ENCODE measurements around the gene CDKAL1.

Gene CDKAL1

GRCh38 chr6:20554817-20555216, 20.6 kb downstream of the CDKAL1 start:
- Histone ChIP-seq H3K27me3 (ENCODE audit: low read depth, low read length) (no peaks in the 10 kb centered on the region), H3K36me3 (ENCODE audit: control insufficient read depth in 1 of 2, insufficient read depth in 2 of 2, low read length in 2 of 2) (peaks cover 7% of the 10 kb centered on the region in 2 donors), H3K27ac (ENCODE audit: low read length) (no peak overlapping the region), H3K9me3 (ENCODE audit: control insufficient read depth in 1 of 2, low read length in 2 of 2) (no peaks in the 10 kb centered on the region), H3K4me1 (ENCODE audit: control insufficient read depth in 1 of 2, insufficient read depth in 2 of 2, low read length in 2 of 2) (peaks cover 0 to under 1% of the 10 kb centered on the region in 2 donors), H3K4me3 (ENCODE audit: low read depth in 1 of 2, low read length in 2 of 2) (no peak overlapping the region)

- H3K9me3 ChIP-seq (ENCODE audit: control insufficient read depth in 1 of 2, low read length in 2 of 2), result no peaks in the 10 kb centered on the region
- H3K27me3 ChIP-seq (ENCODE audit: low read depth, low read length), result no peaks in the 10 kb centered on the region
- peaks cover 0 to 3% of the 10 kb centered on the region in 2 donors for H3K36me3 ChIP-seq (ENCODE audit: control insufficient read depth in 1 of 2, insufficient read depth in 2 of 2, low read length in 2 of 2)
- H3K4me3 ChIP-seq (ENCODE audit: low read depth in 1 of 2, low read length in 2 of 2), result no peak overlapping the region
- H3K4me1 ChIP-seq (ENCODE audit: control insufficient read depth in 1 of 2, insufficient read depth in 2 of 2, low read length in 2 of 2), result peaks cover 3 to 5% of the 10 kb centered on the region in 2 donors
- no peak overlapping the region for H3K27ac ChIP-seq (ENCODE audit: low read length)
Measured at GRCh38 chr6:20559924-20560551, 25.8 kb downstream of the CDKAL1 start.

GRCh38 chr6:20563377-20563776, 29.1 kb downstream of the CDKAL1 start:
- Histone ChIP-seq H3K36me3 (ENCODE audit: control insufficient read depth in 1 of 2, insufficient read depth in 2 of 2, low read length in 2 of 2) (no peaks in the 10 kb centered on the region), H3K27me3 (ENCODE audit: low read depth, low read length) (no peaks in the 10 kb centered on the region), H3K4me1 (ENCODE audit: control insufficient read depth in 1 of 2, insufficient read depth in 2 of 2, low read length in 2 of 2) (peaks cover 3 to 5% of the 10 kb centered on the region in 2 donors), H3K27ac (ENCODE audit: low read length) (no peak overlapping the region), H3K9me3 (ENCODE audit: control insufficient read depth in 1 of 2, low read length in 2 of 2) (no peaks in the 10 kb centered on the region), H3K4me3 (ENCODE audit: low read depth in 1 of 2, low read length in 2 of 2) (no peak overlapping the region)

GRCh38 chr6:20564269-20564668, 30.0 kb downstream of the CDKAL1 start:
- Histone ChIP-seq H3K27ac (ENCODE audit: low read length) (no peak overlapping the region), H3K36me3 (ENCODE audit: control insufficient read depth in 1 of 2, insufficient read depth in 2 of 2, low read length in 2 of 2) (no peaks in the 10 kb centered on the region), H3K4me3 (ENCODE audit: low read depth in 1 of 2, low read length in 2 of 2) (no peak overlapping the region), H3K27me3 (ENCODE audit: low read depth, low read length) (no peaks in the 10 kb centered on the region), H3K9me3 (ENCODE audit: control insufficient read depth in 1 of 2, low read length in 2 of 2) (no peaks in the 10 kb centered on the region), H3K4me1 (ENCODE audit: control insufficient read depth in 1 of 2, insufficient read depth in 2 of 2, low read length in 2 of 2) (peaks cover 3 to 5% of the 10 kb centered on the region in 2 donors)

- Histone ChIP-seq H3K4me3 (ENCODE audit: low read depth in 1 of 2, low read length in 2 of 2) (no peak overlapping the region), H3K27ac (ENCODE audit: low read length) (no peak overlapping the region), H3K4me1 (ENCODE audit: control insufficient read depth in 1 of 2, insufficient read depth in 2 of 2, low read length in 2 of 2) (peaks cover 3 to 5% of the 10 kb centered on the region in 2 donors), H3K36me3 (ENCODE audit: control insufficient read depth in 1 of 2, insufficient read depth in 2 of 2, low read length in 2 of 2) (no peaks in the 10 kb centered on the region), H3K27me3 (ENCODE audit: low read depth, low read length) (no peaks in the 10 kb centered on the region), H3K9me3 (ENCODE audit: control insufficient read depth in 1 of 2, low read length in 2 of 2) (no peaks in the 10 kb centered on the region)
Measured at GRCh38 chr6:20564777-20565176, 30.5 kb downstream of the CDKAL1 start.

GRCh38 chr6:20565342-20565741, 31.1 kb downstream of the CDKAL1 start:
- no peaks in the 10 kb centered on the region for H3K9me3 ChIP-seq (ENCODE audit: control insufficient read depth in 1 of 2, low read length in 2 of 2)
- no peaks in the 10 kb centered on the region for H3K27me3 ChIP-seq (ENCODE audit: low read depth, low read length)
- peaks cover 0 to under 1% of the 10 kb centered on the region in 2 donors for H3K4me1 ChIP-seq (ENCODE audit: control insufficient read depth in 1 of 2, insufficient read depth in 2 of 2, low read length in 2 of 2)
- no peak overlapping the region for H3K4me3 ChIP-seq (ENCODE audit: low read depth in 1 of 2, low read length in 2 of 2)
- H3K27ac ChIP-seq (ENCODE audit: low read length), result no peak overlapping the region
- H3K36me3 ChIP-seq (ENCODE audit: control insufficient read depth in 1 of 2, insufficient read depth in 2 of 2, low read length in 2 of 2), result no peaks in the 10 kb centered on the region

GRCh38 chr6:20566109-20566508, 31.9 kb downstream of the CDKAL1 start:
- H3K4me3 ChIP-seq (ENCODE audit: low read depth in 1 of 2, low read length in 2 of 2), result no peak overlapping the region
- H3K36me3 ChIP-seq (ENCODE audit: control insufficient read depth in 1 of 2, insufficient read depth in 2 of 2, low read length in 2 of 2), result no peaks in the 10 kb centered on the region
- no peaks in the 10 kb centered on the region for H3K9me3 ChIP-seq (ENCODE audit: control insufficient read depth in 1 of 2, low read length in 2 of 2)
- H3K27me3 ChIP-seq (ENCODE audit: low read depth, low read length), result no peaks in the 10 kb centered on the region
- H3K27ac ChIP-seq (ENCODE audit: low read length), result no peak overlapping the region
- H3K4me1 ChIP-seq (ENCODE audit: control insufficient read depth in 1 of 2, insufficient read depth in 2 of 2, low read length in 2 of 2), result no peaks in the 10 kb centered on the region

GRCh38 chr6:20569000-20569610, 34.8 kb downstream of the CDKAL1 start:
- Histone ChIP-seq H3K4me1 (ENCODE audit: control insufficient read depth in 1 of 2, insufficient read depth in 2 of 2, low read length in 2 of 2) (peaks cover 0 to 7% of the 10 kb centered on the region in 2 donors), H3K27me3 (ENCODE audit: low read depth, low read length) (no peaks in the 10 kb centered on the region), H3K9me3 (ENCODE audit: control insufficient read depth in 1 of 2, low read length in 2 of 2) (no peaks in the 10 kb centered on the region)

GRCh38 chr6:20571261-20571660, 37.0 kb downstream of the CDKAL1 start:
- no peaks in the 10 kb centered on the region for H3K9me3 ChIP-seq (ENCODE audit: control insufficient read depth in 1 of 2, low read length in 2 of 2)
- no peak overlapping the region for H3K4me3 ChIP-seq (ENCODE audit: low read depth in 1 of 2, low read length in 2 of 2)
- no peaks in the 10 kb centered on the region for H3K27me3 ChIP-seq (ENCODE audit: low read depth, low read length)
- H3K4me1 ChIP-seq (ENCODE audit: control insufficient read depth in 1 of 2, insufficient read depth in 2 of 2, low read length in 2 of 2), result peaks cover 0 to 7% of the 10 kb centered on the region in 2 donors
- no peaks in the 10 kb centered on the region for H3K36me3 ChIP-seq (ENCODE audit: control insufficient read depth in 1 of 2, insufficient read depth in 2 of 2, low read length in 2 of 2)
- no peak overlapping the region for H3K27ac ChIP-seq (ENCODE audit: low read length)

More at GRCh38 chr6:20569000-20569610, 34.8 kb downstream of the CDKAL1 start:
- H3K4me3 ChIP-seq (ENCODE audit: low read depth in 1 of 2, low read length in 2 of 2), result no peak overlapping the region
- H3K36me3 ChIP-seq (ENCODE audit: control insufficient read depth in 1 of 2, insufficient read depth in 2 of 2, low read length in 2 of 2), result no peaks in the 10 kb centered on the region
- no peak overlapping the region for H3K27ac ChIP-seq (ENCODE audit: low read length)

GRCh38 chr6:20572288-20572687, 38.0 kb downstream of the CDKAL1 start:
- Histone ChIP-seq H3K27me3 (ENCODE audit: low read depth, low read length) (no peaks in the 10 kb centered on the region), H3K4me3 (ENCODE audit: low read depth in 1 of 2, low read length in 2 of 2) (no peak overlapping the region), H3K36me3 (ENCODE audit: control insufficient read depth in 1 of 2, insufficient read depth in 2 of 2, low read length in 2 of 2) (peaks cover 0 to 9% of the 10 kb centered on the region in 2 donors), H3K4me1 (ENCODE audit: control insufficient read depth in 1 of 2, insufficient read depth in 2 of 2, low read length in 2 of 2) (peaks cover 0 to 7% of the 10 kb centered on the region in 2 donors), H3K27ac (ENCODE audit: low read length) (no peak overlapping the region), H3K9me3 (ENCODE audit: control insufficient read depth in 1 of 2, low read length in 2 of 2) (no peaks in the 10 kb centered on the region)

GRCh38 chr6:20572940-20573339, 38.7 kb downstream of the CDKAL1 start:
- no peaks in the 10 kb centered on the region for H3K27me3 ChIP-seq (ENCODE audit: low read depth, low read length)
- no peak overlapping the region for H3K27ac ChIP-seq (ENCODE audit: low read length)
- H3K4me3 ChIP-seq (ENCODE audit: low read depth in 1 of 2, low read length in 2 of 2), result no peak overlapping the region
- peaks cover 0 to 7% of the 10 kb centered on the region in 2 donors for H3K4me1 ChIP-seq (ENCODE audit: control insufficient read depth in 1 of 2, insufficient read depth in 2 of 2, low read length in 2 of 2)
- no peaks in the 10 kb centered on the region for H3K9me3 ChIP-seq (ENCODE audit: control insufficient read depth in 1 of 2, low read length in 2 of 2)
- peaks cover 0 to 10% of the 10 kb centered on the region in 2 donors for H3K36me3 ChIP-seq (ENCODE audit: control insufficient read depth in 1 of 2, insufficient read depth in 2 of 2, low read length in 2 of 2)
